Inferior parietal cortex (tissue), 1 donor: ENCODE data around the gene FBXL19.

ENCODE experiments used
- DNase-seq: peaks from one replicate; pipeline ENCODE4 v3.0.0-alpha.2; 2016; ENCODE audit errors: extremely low spot score

Gene FBXL19

GRCh38 chr16:30894540-30895368 is 28.6 kb upstream of the FBXL19 start:
- no peak for DNase-seq

- DNase-seq: peak; percentile 4
Measured at GRCh38 chr16:30895627-30896260, 27.6 kb upstream of the FBXL19 start.

GRCh38 chr16:30896261-30896888 is 27.0 kb upstream of the FBXL19 start, which contains the start of gene CTF1:
Gene CTF1, plus strand, starts transcription at chr16:30896614. Its CDS starts 30 bp downstream, at chr16:30896644.
- DNase-seq: peak; percentile 35

DNA sequence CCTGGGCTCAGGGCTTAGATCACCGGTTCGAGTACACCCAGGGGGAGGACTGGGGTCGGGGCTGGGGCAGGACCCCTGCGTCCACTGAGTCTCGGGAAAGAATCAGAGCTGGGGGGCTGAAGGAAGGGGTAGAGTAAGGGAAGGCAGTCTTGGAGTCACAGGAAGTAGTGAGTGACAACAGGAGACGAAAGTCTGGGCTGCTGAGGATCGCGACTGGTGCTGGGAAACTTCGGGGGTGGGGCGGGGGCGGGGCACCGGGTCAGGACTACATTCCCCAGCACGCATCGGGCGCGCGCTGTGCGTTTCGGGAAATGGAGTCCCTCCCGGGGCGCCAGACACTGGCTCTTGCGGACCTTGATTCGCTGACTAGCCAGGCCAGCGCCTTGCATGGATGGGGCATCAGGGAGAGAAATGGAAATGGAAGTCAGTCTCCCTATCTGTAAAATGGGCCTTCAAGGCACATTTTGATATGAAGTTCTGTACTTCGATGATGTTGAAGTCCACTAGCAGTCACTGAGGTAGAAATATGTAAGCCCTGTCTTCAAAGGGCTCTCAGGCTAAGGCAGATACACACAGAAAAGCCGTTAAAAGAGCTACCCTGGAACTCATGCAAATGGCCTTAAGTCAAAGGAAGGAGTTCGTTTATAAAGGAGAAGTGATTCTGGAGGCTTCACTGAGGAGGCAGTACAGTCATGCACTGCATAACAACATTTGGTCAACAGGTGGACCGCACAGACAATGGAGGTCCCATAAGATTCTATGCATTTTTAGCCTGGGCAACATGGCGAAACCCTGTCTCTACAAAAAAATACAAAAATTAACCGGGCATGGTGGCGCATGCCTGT is 26.3 kb upstream of the FBXL19 start:
- peak; percentile 88 for DNase-seq

GRCh38 chr16:30899794-30900193 is 23.6 kb upstream of the FBXL19 start:
- no peak for DNase-seq

DNA sequence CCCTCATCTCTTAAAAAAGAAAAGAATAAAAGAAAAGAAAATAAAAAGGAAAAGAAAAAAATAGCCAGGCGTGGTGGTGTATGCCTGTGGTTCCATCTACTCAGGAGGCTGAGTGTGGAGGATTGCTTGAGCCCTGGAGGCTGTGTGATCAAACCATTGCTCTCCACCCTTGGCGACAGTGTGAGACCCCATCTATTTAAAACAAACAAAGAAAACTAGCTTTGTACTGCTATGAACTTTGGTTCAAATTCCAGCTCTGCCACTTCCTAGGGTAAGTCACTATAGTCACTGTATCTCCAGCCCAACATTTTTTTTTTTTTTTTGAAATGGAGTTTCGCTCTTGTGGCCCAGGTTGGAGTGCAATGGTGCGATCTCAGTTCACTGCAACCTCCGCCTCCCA is 22.8 kb upstream of the FBXL19 start:
- no peak for DNase-seq

- DNase-seq: peak; percentile 6
Measured at GRCh38 chr16:30901201-30902028, 22.0 kb upstream of the FBXL19 start.

GRCh38 chr16:30902029-30902972 is 21.1 kb upstream of the FBXL19 start:
- peak; percentile 44 for DNase-seq

DNA sequence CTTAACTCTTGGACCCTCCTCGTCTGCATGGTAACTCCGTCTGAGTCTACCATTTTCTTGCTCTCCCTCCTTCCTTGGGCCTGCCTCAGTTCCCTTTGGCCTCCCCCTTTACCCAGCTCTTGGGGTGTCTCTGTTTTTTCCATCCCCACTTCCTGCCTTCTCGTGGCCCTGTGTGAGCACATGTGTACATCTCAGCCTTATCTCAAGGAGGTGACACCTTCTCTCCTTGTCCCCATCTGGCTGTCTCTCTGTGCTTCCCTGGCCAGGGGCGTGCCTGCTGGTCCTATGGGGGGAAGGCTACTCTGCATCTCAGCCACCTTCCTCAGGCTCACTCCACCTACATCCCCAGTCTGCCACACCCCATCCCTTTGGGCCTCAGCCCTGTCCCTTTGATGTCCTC is 20.4 kb upstream of the FBXL19 start:
- DNase-seq: no peak

- no peak for DNase-seq
Measured at GRCh38 chr16:30903596-30903995, 19.8 kb upstream of the FBXL19 start.

- no peak for DNase-seq
Measured at GRCh38 chr16:30904114-30904780, 19.1 kb upstream of the FBXL19 start.

DNA sequence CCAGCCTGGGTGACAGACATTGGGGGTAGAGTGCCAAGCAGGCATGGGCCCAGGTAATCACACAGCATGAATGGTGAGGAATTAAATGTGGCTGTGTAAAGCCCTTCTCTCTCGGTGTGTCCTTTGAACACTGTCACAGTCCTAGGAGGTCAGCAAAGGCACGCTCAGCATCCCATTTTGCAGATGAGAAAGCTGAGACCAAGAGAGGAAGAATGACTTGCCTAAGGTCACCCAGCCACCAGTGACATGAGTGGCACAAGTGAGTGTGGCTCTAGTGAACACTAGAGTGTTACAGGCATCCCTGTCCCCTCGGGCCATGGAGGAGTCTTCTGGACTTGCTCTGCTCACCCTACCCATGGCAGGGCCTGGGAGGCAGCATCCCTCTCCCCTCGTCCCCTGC is 16.3 kb upstream of the FBXL19 start:
- DNase-seq: no peak

GRCh38 chr16:30910427-30911029 is 12.8 kb upstream of the FBXL19 start:
- no peak for DNase-seq

- no peak for DNase-seq
Measured at GRCh38 chr16:30912794-30913412, 10.5 kb upstream of the FBXL19 start.

DNA sequence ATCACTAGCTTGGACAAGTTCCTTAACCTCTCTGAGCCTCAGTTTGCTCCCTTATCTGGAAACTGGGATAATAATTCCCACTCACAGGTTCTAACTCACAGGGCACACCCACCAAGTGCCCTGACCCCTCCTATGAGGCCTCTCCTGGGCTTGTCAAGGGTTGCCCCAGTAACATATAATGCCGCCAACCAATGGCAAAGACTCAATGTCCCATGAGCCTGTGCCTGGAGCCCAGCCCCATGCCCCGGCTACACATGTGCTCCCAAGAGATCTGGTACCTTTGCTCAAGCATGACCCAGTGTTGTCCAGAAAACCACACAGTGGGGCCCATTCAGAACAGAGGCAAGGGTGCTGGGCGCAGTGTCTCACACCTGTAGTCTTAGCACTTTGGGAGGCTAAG is 8.5 kb upstream of the FBXL19 start:
- DNase-seq: no peak

GRCh38 chr16:30918614-30919013 is 4.8 kb upstream of the FBXL19 start:
- DNase-seq: no peak

GRCh38 chr16:30920891-30921290 is 2.5 kb upstream of the FBXL19 start:
- no peak for DNase-seq

DNA sequence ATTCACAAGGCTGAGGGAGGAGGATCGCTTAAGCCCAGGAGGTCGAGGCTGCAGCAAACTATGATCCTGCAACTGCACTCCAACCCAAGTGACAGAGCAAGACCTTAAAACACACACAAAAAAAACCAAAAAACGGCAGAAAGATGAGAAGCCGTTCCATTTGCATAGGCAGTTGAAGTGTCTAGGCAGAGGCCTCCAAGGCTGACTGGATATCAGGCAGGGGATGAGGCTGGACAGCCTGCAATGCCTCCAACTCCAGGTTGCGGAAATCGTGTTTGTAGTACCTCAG is 2.0 kb upstream of the FBXL19 start:
- no peak for DNase-seq
